GM13976 (cell line): ENCODE measurements around the gene AQP3.

Experiments used
- DNase-seq: peaks from one replicate; pipeline ENCODE4 v3.0.0; 2012; ENCODE audit warnings: low spot score
- in situ Hi-C: fragments of 300-500 bp; cut with MboI; formaldehyde crosslinking; loops from one replicate; pipeline ENCODE4 v1.12.0; 2022; ENCODE audit warnings: low sequenced_read_pairs, mixed read lengths, inconsistent platforms; ENCODE audit not compliant: unreplicated experiment
- TF ChIP-seq, protein P1 (sequence below): IDR thresholded peaks from 2 replicates; pipeline ENCODE4 v1.5.1; 2012; ENCODE audit warnings: borderline replicate concordance, mild to moderate bottlenecking; ENCODE audit not compliant: insufficient read depth; ENCODE audit errors: extremely low read depth, missing control alignments, control extremely low read depth

Gene AQP3

DNA sequence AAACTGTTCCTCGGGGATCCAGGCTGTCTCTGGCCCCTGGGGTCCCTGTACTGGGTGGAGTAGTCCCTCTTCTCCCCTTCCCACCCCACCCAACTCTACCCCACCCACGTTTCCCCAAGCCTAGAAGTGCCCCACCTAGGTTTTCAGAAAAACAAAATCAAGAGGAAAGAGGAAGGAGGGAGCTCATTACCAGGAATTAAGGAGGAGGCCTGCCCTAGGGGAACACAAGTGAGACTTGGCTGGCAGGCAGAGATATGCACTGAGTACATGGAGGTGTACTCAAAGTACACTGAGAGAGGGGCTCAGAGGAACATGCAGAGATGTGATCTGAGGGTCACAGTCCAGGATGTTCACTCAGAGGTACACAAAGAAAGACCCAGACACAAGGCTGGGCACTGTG is 10.2 kb downstream of the AQP3 start:
- in situ Hi-C loops = no loop called here
- TF ChIP-seq, protein P1, sequence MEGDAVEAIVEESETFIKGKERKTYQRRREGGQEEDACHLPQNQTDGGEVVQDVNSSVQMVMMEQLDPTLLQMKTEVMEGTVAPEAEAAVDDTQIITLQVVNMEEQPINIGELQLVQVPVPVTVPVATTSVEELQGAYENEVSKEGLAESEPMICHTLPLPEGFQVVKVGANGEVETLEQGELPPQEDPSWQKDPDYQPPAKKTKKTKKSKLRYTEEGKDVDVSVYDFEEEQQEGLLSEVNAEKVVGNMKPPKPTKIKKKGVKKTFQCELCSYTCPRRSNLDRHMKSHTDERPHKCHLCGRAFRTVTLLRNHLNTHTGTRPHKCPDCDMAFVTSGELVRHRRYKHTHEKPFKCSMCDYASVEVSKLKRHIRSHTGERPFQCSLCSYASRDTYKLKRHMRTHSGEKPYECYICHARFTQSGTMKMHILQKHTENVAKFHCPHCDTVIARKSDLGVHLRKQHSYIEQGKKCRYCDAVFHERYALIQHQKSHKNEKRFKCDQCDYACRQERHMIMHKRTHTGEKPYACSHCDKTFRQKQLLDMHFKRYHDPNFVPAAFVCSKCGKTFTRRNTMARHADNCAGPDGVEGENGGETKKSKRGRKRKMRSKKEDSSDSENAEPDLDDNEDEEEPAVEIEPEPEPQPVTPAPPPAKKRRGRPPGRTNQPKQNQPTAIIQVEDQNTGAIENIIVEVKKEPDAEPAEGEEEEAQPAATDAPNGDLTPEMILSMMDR = no peak
- DNase-seq = no peak

DNA sequence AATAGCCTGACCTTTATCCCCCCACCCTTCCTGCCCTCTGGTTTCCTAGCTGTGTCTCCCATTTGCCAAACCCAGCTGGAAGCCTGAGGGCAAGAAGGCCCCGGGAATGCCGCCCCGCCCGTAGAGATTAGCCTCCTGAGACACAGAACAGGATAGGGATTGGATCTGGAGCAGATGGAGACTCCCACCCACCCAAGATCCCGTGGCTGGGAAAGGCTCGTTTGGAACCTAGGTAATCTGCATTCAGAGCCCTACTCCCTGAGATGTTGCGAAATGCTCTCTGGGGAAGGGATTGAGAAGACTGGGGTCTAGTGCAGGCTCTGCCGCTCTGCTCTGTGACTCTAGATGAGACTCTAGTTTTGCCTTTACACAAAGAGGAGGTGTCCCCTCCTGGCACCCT is 10.9 kb downstream of the AQP3 start:
- TF ChIP-seq, protein P1 = no peak
- in situ Hi-C loops = no loop called here
- DNase-seq = no peak

DNA sequence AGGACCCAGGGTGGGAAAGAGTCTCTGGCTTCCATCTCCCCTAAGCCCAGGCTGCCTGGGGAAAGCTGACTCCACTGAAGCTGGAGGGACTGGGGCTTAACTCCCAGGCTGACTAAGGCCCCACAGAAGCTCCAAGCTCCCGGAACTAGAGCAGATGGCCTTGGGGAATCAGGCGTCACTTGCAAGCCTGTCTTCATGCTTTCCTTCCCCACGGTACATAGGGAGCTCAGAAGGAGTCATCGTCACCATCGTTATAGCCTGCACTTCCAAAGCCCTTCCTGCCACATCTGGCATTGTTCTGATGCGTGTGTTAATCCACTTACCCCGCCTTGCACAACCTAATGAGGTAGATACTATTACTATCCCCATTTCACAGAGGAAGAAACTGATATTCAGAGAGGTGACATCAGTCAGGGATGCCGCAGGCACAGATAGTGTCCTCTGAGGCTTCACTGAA is 11.5 kb downstream of the AQP3 start:
- no peak for DNase-seq
- in situ Hi-C loops = no loop called here
- TF ChIP-seq, protein P1 = no peak

DNA sequence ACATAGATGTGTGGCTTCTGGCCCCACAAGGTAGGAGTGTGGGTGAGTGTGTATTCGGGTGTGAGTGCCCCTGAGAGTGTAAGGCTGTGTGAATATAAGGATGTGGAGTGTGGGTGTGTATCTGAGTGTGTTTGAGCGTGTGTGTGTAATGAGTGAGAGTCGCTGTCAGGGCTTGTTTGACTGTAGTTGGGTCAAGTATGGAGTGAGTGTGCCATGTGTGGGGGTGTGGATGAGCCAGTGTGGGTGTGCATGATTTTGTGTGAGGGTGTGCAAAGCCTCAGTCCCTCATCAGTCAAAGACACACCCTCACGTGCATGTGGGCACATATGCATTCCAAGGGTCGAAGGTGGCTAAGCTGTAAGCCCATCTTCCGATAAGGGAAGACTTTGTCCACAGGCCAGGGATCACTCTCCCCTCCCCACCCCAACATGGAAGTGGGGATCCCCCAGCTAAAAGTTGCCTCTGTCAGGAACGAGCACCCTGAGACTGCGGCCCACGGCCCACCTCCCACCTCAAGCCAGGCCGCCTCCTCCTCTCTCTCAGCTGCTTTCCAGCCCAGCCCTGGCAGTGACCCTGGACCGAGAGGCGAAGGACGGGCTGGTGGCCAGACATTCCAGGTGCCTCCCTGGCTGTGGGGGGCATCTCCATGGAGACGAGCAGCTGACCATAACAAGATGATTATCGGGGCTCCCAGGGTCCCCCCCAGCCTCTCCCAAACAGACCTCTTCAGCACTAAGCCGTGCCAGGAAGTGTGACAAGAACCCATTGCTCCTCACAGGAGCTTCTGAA is 12.9 kb downstream of the AQP3 start:
- in situ Hi-C loops = no loop called here
- TF ChIP-seq, protein P1 = no peak
- no peak for DNase-seq

DNA sequence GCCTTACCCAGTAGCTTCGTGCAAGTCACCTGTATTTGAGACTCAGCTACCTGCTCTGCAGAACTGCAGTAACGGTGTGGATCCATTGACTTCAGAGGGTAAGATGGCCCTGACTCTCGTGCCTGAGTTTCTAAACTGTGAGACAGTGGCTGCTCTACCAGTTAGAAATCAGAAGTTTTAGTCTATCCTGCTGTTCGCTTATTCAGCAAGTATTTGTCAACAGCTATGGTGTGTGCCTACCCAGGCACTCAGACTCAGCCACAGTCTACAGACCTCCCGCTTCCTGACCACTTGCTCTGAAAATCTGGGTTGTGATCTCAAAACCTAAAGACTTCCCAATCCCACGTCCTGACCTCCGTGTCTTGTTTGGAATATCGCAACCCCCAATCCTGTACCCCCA is 13.5 kb downstream of the AQP3 start:
- in situ Hi-C loops = no loop called here
- TF ChIP-seq, protein P1 = no peak
- no peak for DNase-seq

DNA sequence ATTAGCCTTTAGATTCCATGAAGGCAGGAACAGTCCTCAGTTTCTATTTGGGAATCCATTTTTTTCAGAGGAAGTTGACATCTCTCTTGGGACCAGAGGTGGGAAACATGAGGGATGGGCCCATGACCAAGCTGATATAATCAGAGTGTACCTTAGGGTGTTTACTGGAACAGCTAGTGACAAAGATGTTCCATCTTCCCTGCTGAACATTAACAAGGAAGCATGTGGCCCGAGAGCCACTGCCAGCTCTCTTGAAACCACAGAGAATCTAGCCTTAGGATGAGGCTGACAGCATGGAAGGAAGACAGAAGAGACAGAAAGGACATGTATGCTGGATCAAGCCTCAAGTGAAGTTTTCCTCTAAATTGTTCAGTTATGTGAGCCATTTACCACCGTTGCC is 16.0 kb downstream of the AQP3 start:
- TF ChIP-seq, protein P1 = no peak
- DNase-seq = no peak
- in situ Hi-C loops = no loop called here
